GM11168 (cell line): Measurements from ENCODE around the gene SPTSSB.

Experiments
- in situ Hi-C: fragments of 300-500 bp; cut with MboI; formaldehyde crosslinking; loops from one replicate; pipeline ENCODE4 v1.12.0; 2022; ENCODE audit warnings: low sequenced_read_pairs; ENCODE audit not compliant: unreplicated experiment

SPTSSB gene

GRCh38 chr3:161347726-161348125, 23.6 kb downstream of the SPTSSB start:
- in situ Hi-C loops = no loop called here

GRCh38 chr3:161345023-161345422, 26.3 kb downstream of the SPTSSB start:
- in situ Hi-C loops = no loop called here

GRCh38 chr3:161343986-161344385, 27.3 kb downstream of the SPTSSB start:
- in situ Hi-C loops = no loop called here

- in situ Hi-C loops = no loop called here
Measured at GRCh38 chr3:161343540-161343939, 27.8 kb downstream of the SPTSSB start.

- in situ Hi-C loops = no loop called here
Measured at GRCh38 chr3:161342629-161343028, 28.7 kb downstream of the SPTSSB start.

- in situ Hi-C loops = no loop called here
Measured at GRCh38 chr3:161339517-161340500, 31.5 kb downstream of the SPTSSB start.

- in situ Hi-C loops = no loop called here
Measured at GRCh38 chr3:161337311-161337710, 34.0 kb downstream of the SPTSSB start.

GRCh38 chr3:161336661-161337060, 34.7 kb downstream of the SPTSSB start:
- in situ Hi-C loops = no loop called here

- in situ Hi-C loops = no loop called here
Measured at GRCh38 chr3:161333696-161334095, 37.6 kb downstream of the SPTSSB start.

- in situ Hi-C loops = no loop called here
Measured at GRCh38 chr3:161332792-161333191, 38.5 kb downstream of the SPTSSB start.

- in situ Hi-C loops = no loop called here
Measured at GRCh38 chr3:161325059-161325458, 46.3 kb downstream of the SPTSSB start.

- in situ Hi-C loops = no loop called here
Measured at GRCh38 chr3:161323926-161324621, 47.2 kb downstream of the SPTSSB start.

- in situ Hi-C loops = no loop called here
Measured at GRCh38 chr3:161322781-161323568, 48.3 kb downstream of the SPTSSB start.

- in situ Hi-C loops = no loop called here
Measured at GRCh38 chr3:161320837-161321236, 50.5 kb downstream of the SPTSSB start.

- in situ Hi-C loops = no loop called here
Measured at GRCh38 chr3:161319867-161320266, 51.5 kb downstream of the SPTSSB start.

- in situ Hi-C loops = no loop called here
Measured at GRCh38 chr3:161317077-161317476, 54.2 kb downstream of the SPTSSB start.

GRCh38 chr3:161316006-161316689, 55.2 kb downstream of the SPTSSB start:
- in situ Hi-C loops = no loop called here

GRCh38 chr3:161314836-161315395, 56.4 kb downstream of the SPTSSB start:
- in situ Hi-C loops = no loop called here

GRCh38 chr3:161310649-161311423, 60.5 kb downstream of the SPTSSB start:
- in situ Hi-C loops = no loop called here
